Panc1 (cell line): ENCODE measurements around the gene AHNAK.

Experiments used
- CTCF ChIP-seq: fragments of 450-650 bp; IDR thresholded peaks from 2 replicates; pipeline ENCODE4 v1.5.1; 2017; ENCODE audit warnings: mild to moderate bottlenecking
- POLR2AphosphoS5 ChIP-seq: IDR thresholded peaks from 2 replicates; pipeline ENCODE4 v1.6.1; 2012; ENCODE audit warnings: mild to moderate bottlenecking, low read depth, low read length, moderate library complexity
- REST ChIP-seq, 2 experiments: IDR thresholded peaks; 2 replicates each; pipeline ENCODE4 v1.6.1; 2011 to 2012; ENCODE audit warnings: low read depth in 2 of 2, control low read depth in 1 of 2, low read length in 1 of 2, mild to moderate bottlenecking in 1 of 2, moderate library complexity in 1 of 2; ENCODE audit not compliant: insufficient read depth in 1 of 2

DNA sequence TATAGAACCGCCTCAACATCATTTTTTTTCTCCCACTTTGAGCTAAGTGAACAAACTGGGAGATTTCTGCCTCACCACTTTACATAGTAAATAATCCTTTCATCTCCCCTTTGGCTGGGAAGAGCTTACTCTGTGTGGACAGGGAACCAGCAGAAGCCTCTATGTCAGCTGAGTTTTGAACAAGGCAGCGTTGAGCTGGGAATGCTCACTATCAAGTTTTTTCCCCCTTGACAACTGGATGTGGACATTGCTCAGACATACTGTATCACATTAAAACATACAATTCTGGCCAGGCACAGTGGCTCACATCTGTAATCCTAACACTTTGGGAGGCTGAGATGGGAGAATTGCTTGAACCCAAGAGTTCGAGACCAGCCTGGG is 46.0 kb downstream of the AHNAK start:
- TF ChIP-seq REST (IDR thresholded peaks at IDR 0.05; ENCODE audit: insufficient read depth in 1 of 2, low read depth in 2 of 2, low read length in 1 of 2) (no peak), CTCF (no peak), POLR2AphosphoS5 (no peak)
